ENCODE data around the gene ARHGEF6.

ARHGEF6 gene

DNA sequence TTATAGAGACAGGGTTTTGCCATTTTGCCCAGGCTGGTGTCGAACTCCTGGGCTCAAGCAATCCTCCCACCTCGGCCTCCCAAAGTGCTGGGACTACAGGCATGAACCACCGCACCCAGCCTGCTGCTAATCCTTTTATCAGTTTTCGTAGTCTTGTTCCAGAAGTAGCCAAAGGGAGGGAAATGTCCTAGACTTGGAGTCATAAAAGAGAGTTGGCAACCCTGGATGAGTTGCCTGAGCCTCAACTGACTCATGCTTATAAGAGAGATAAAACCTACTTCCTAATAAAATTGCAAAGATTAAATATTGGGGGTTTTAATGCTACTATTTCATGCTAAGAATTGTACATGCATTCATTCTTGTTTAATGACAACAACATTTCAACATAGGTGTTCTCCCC, 88.5 kb downstream of the ARHGEF6 start:
- H3K4me1 ChIP-seq (ENCODE audit: insufficient read depth, poor library complexity, severe bottlenecking): no peaks in the 10 kb centered on the region
- no peak for ATAC-seq (ENCODE audit: low read depth)
- no peak for TF ChIP-seq CTCF (IDR thresholded peaks at IDR 0.05; ENCODE audit: poor library complexity, severe bottlenecking)

GRCh38 chrX:136691028-136691809, 89.5 kb downstream of the ARHGEF6 start:
- Histone ChIP-seq H3K27ac (ENCODE audit: poor library complexity, severe bottlenecking) (no peak overlapping the region), H3K9me3 (ENCODE audit: severe bottlenecking) (no peaks in the 10 kb centered on the region), H3K36me3 (ENCODE audit: low read depth) (no peaks in the 10 kb centered on the region), H3K4me3 (ENCODE audit: severe bottlenecking) (no peak overlapping the region), H3K4me1 (ENCODE audit: insufficient read depth, poor library complexity, severe bottlenecking) (no peaks in the 10 kb centered on the region), H3K27me3 (ENCODE audit: insufficient read depth, poor library complexity, severe bottlenecking) (no peaks in the 10 kb centered on the region)
- DNase-seq (ENCODE audit: low spot score) (no peak), ATAC-seq (ENCODE audit: low read depth) (peak; percentile 44; the same call in 2 of the 3 replicates)
- TF ChIP-seq CTCF (IDR thresholded peaks at IDR 0.05; ENCODE audit: poor library complexity, severe bottlenecking): no peak

More for the DNA sequence above, 88.5 kb downstream of the ARHGEF6 start:
- no peaks in the 10 kb centered on the region for H3K27me3 ChIP-seq (ENCODE audit: insufficient read depth, poor library complexity, severe bottlenecking)
- no peak overlapping the region for H3K27ac ChIP-seq (ENCODE audit: poor library complexity, severe bottlenecking)
- no peak overlapping the region for H3K4me3 ChIP-seq (ENCODE audit: severe bottlenecking)
- H3K36me3 ChIP-seq (ENCODE audit: low read depth): no peaks in the 10 kb centered on the region
- no peak for DNase-seq (ENCODE audit: low spot score)
- no peaks in the 10 kb centered on the region for H3K9me3 ChIP-seq (ENCODE audit: severe bottlenecking)

GRCh38 chrX:136689436-136689835, 91.3 kb downstream of the ARHGEF6 start:
- TF ChIP-seq CTCF (IDR thresholded peaks at IDR 0.05; ENCODE audit: poor library complexity, severe bottlenecking): no peak
- Histone ChIP-seq H3K4me3 (ENCODE audit: severe bottlenecking) (no peak overlapping the region), H3K4me1 (ENCODE audit: insufficient read depth, poor library complexity, severe bottlenecking) (no peaks in the 10 kb centered on the region), H3K9me3 (ENCODE audit: severe bottlenecking) (no peaks in the 10 kb centered on the region), H3K27ac (ENCODE audit: poor library complexity, severe bottlenecking) (no peak overlapping the region), H3K36me3 (ENCODE audit: low read depth) (no peaks in the 10 kb centered on the region), H3K27me3 (ENCODE audit: insufficient read depth, poor library complexity, severe bottlenecking) (no peaks in the 10 kb centered on the region)
- DNase-seq (ENCODE audit: low spot score) (no peak), ATAC-seq (ENCODE audit: low read depth) (no peak)

GRCh38 chrX:136687457-136687856, 93.3 kb downstream of the ARHGEF6 start:
- Histone ChIP-seq H3K36me3 (ENCODE audit: low read depth) (no peaks in the 10 kb centered on the region), H3K27ac (ENCODE audit: poor library complexity, severe bottlenecking) (no peak overlapping the region), H3K27me3 (ENCODE audit: insufficient read depth, poor library complexity, severe bottlenecking) (no peaks in the 10 kb centered on the region), H3K9me3 (ENCODE audit: severe bottlenecking) (no peaks in the 10 kb centered on the region), H3K4me1 (ENCODE audit: insufficient read depth, poor library complexity, severe bottlenecking) (no peaks in the 10 kb centered on the region), H3K4me3 (ENCODE audit: severe bottlenecking) (no peak overlapping the region)
- no peak for ATAC-seq (ENCODE audit: low read depth)
- DNase-seq (ENCODE audit: low spot score): no peak
- no peak for TF ChIP-seq CTCF (IDR thresholded peaks at IDR 0.05; ENCODE audit: poor library complexity, severe bottlenecking)

GRCh38 chrX:136684120-136684519, 96.6 kb downstream of the ARHGEF6 start:
- no peaks in the 10 kb centered on the region for H3K9me3 ChIP-seq (ENCODE audit: severe bottlenecking)
- no peaks in the 10 kb centered on the region for H3K4me1 ChIP-seq (ENCODE audit: insufficient read depth, poor library complexity, severe bottlenecking)
- H3K27me3 ChIP-seq (ENCODE audit: insufficient read depth, poor library complexity, severe bottlenecking): no peaks in the 10 kb centered on the region
- ATAC-seq (ENCODE audit: low read depth): no peak
- H3K36me3 ChIP-seq (ENCODE audit: low read depth): no peaks in the 10 kb centered on the region
- TF ChIP-seq CTCF (IDR thresholded peaks at IDR 0.05; ENCODE audit: poor library complexity, severe bottlenecking): no peak
- no peak for DNase-seq (ENCODE audit: low spot score)
- H3K4me3 ChIP-seq (ENCODE audit: severe bottlenecking): no peak overlapping the region
- H3K27ac ChIP-seq (ENCODE audit: poor library complexity, severe bottlenecking): no peak overlapping the region
